Activated naive CD8-positive, alpha-beta T cell treated with anti-CD3 and anti-CD28 coated beads, Interleukin-2, amount 10 ng/mL, durations not matched to agents 7 days and 5 days (primary cell): ENCODE measurements around the gene POLR3E. TPM values are rescaled to one million over a fixed set of nuclear protein-coding genes. Genes with fewer than 3 reads are reported as not detected.

Experiments
- ATAC-seq: fragments of 150-1000 bp; cut with Tn5 transposase; one replicate; pipeline ENCODE4 v1.10.0; 2021; ENCODE audit warnings: low read depth, moderate library complexity
- POLR2A ChIA-PET: fragments of 350-600 bp; sonication (Branson Sonifier 250); formaldehyde crosslinking; loops from one replicate; lab custom pipeline; 2021; ENCODE audit warnings: antibody characterized with exemption; lab: Charles Lee
- DNase-seq: peaks from one replicate; pipeline ENCODE4 v3.0.0; 2021
- H3K27ac Mint-ChIP-seq: one replicate; pipeline ENCODE4 v1.8.0; 2022; ENCODE audit warnings: mild to moderate bottlenecking, mixed read lengths
- H3K27me3 Mint-ChIP-seq: one replicate; pipeline ENCODE4 v1.8.0; 2022; ENCODE audit warnings: mild to moderate bottlenecking, moderate library complexity, mixed read lengths
- H3K36me3 Mint-ChIP-seq: one replicate; pipeline ENCODE4 v1.8.0; 2021; ENCODE audit warnings: mild to moderate bottlenecking, mixed read lengths
- H3K4me1 Mint-ChIP-seq: one replicate; pipeline ENCODE4 v1.8.0; 2021; ENCODE audit warnings: mixed read lengths
- H3K4me3 Mint-ChIP-seq: one replicate; pipeline ENCODE4 v1.8.0; 2022; ENCODE audit warnings: mild to moderate bottlenecking, moderate library complexity, mixed read lengths
- H3K9me3 Mint-ChIP-seq: one replicate; pipeline ENCODE4 v1.8.0; 2021; ENCODE audit warnings: mixed read lengths
- total RNA-seq, 2 experiments: library from RNA; stranded (reverse); gene quantifications; one replicate each; pipeline ENCODE4 v1.2.3, GENCODE V29; 2021

POLR3E gene
- total RNA-seq, 2 experiments from 2014 or later, result 53.2 to 56.9 TPM

DNA sequence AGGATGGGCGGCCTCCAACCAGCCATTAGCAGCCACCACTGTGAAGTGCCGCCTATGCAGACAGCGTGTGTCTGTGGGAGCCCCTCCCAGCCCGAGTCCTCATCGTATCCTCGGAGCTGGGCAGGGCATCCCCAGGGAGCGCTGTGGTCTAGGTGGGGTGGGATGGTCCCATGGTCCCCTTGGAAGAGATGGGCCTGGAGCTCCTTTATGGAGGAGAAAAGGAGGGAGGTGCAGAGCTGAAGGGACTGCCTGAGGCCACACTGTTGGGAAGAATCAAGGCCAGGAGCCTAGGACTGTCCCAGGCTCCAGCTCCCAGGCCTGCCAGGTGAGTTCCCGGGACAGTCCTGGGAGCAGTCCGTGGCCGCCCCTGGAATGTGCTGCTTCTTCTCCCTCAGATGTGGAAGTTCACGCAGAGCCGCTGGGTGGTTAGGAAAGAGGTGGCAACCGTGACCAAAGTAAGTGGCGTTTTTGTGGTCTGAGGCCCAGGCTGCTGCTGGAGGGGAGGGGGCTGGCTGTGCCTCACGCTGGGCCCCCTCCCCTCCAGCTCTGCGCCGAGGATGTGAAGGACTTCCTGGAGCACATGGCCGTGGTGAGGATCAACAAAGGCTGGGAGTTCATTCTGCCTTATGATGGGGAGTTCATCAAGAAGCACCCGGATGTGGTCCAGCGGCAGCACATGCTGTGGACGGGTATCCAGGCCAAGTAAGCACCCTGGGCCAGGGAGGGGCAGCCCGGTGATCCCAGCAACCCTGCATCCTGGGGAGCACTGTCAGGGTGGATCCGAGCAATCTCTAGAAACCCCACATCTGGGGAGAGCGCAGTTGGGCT lies 27.0 kb downstream of the POLR3E start:
- POLR2A ChIA-PET, result no interaction called here
- H3K27me3 Mint-ChIP-seq, result no peaks in the 10 kb centered on the region
- H3K4me1 Mint-ChIP-seq, result peaks cover 2% of the 10 kb centered on the region
- H3K9me3 Mint-ChIP-seq, result no peaks in the 10 kb centered on the region
- H3K4me3 Mint-ChIP-seq, result no peak overlapping the region
- H3K27ac Mint-ChIP-seq, result peak overlapping the region; percentile 60
- no peak for ATAC-seq
- DNase-seq, result no peak
- peaks cover 9% of the 10 kb centered on the region for H3K36me3 Mint-ChIP-seq

GRCh38 chr16:22324787-22325597 lies 27.8 kb downstream of the POLR3E start:
- no peaks in the 10 kb centered on the region for H3K9me3 Mint-ChIP-seq
- POLR2A ChIA-PET, result no interaction called here
- no peaks in the 10 kb centered on the region for H3K27me3 Mint-ChIP-seq
- no peak overlapping the region for H3K4me3 Mint-ChIP-seq
- ATAC-seq (no peak), DNase-seq (no peak)
- peak overlapping the region; percentile 60 for H3K27ac Mint-ChIP-seq
- peaks cover 2% of the 10 kb centered on the region for H3K4me1 Mint-ChIP-seq
- peaks cover 10% of the 10 kb centered on the region for H3K36me3 Mint-ChIP-seq

DNA sequence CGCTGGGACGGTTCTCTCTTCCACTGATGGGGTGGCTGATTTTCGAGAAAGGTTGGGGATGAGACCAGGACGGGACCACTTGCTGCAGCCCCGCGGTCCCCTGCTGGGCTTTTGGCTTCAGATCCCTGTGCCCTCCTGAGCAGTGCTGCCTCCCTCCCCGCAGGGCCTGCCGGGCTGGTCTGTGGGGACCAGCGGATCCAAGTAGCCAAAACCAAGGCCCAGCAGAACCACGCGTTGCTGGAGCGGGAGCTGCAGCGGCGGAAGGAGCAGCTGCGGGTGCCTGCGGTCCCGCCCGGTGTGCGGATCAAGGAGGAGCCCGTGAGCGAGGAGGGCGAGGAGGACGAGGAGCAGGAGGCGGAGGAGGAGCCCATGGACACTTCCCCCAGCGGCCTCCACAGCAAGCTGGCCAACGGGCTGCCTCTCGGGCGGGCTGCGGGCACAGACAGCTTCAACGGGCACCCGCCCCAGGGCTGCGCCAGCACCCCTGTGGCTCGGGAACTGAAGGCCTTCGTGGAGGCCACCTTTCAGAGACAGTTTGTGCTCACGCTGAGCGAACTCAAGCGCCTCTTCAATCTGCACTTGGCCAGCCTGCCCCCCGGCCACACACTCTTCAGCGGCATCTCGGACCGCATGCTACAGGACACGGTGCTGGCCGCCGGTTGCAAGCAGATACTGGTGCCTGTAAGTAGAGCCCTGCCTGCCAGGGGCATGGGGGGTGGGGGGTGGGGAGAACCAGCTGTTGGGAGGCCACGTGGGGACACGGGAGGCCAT lies 28.6 kb downstream of the POLR3E start:
- H3K4me1 Mint-ChIP-seq, result peaks cover 2% of the 10 kb centered on the region
- peaks cover 10% of the 10 kb centered on the region for H3K36me3 Mint-ChIP-seq
- H3K27ac Mint-ChIP-seq, result no peak overlapping the region
- POLR2A ChIA-PET, result no interaction called here
- ATAC-seq (no peak), DNase-seq (no peak)
- no peaks in the 10 kb centered on the region for H3K9me3 Mint-ChIP-seq
- no peak overlapping the region for H3K4me3 Mint-ChIP-seq
- H3K27me3 Mint-ChIP-seq, result no peaks in the 10 kb centered on the region

DNA sequence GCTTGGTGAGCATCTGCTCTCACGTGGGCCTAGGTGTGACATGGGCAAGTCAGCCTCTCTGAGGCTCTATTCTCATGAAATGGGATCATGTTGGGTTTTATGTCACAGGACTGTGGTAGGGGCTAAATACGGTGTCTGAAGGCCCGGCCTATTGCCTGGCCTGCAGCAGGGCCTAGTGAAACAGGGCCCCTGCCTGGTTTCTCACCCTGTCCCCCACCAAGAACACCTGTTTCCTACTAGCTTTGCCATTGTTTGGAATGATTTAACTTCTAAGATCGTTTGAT lies 29.1 kb downstream of the POLR3E start:
- Mint-ChIP-seq H3K36me3 (peaks cover 8% of the 10 kb centered on the region), H3K4me3 (no peak overlapping the region), H3K9me3 (no peaks in the 10 kb centered on the region), H3K4me1 (peaks cover 1% of the 10 kb centered on the region), H3K27me3 (no peaks in the 10 kb centered on the region), H3K27ac (no peak overlapping the region)
- ATAC-seq, result no peak
- POLR2A ChIA-PET, result no interaction called here
- no peak for DNase-seq

GRCh38 chr16:22326771-22327445 lies 29.7 kb downstream of the POLR3E start:
- Mint-ChIP-seq H3K4me1 (no peaks in the 10 kb centered on the region), H3K36me3 (peaks cover 12% of the 10 kb centered on the region), H3K4me3 (no peak overlapping the region), H3K27me3 (no peaks in the 10 kb centered on the region), H3K27ac (no peak overlapping the region), H3K9me3 (no peaks in the 10 kb centered on the region)
- no peak for DNase-seq
- POLR2A ChIA-PET, result no interaction called here
- ATAC-seq, result no peak

DNA sequence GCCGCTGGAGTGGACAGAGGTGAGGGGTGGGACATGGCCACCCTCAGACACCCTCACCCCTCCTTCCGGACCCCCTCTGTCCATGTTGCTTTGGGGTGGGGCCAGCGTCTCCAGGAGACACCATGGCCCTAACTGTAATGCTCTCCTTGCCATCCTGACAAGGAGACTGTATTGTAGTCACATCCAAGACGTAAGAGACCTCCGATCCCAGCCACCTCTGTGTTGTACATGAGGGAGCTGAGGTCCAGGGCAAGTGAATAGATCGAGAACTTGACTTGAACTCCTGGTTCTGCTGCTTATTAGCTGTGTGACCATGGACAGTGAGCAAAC lies 30.2 kb downstream of the POLR3E start:
- no peak for DNase-seq
- no peaks in the 10 kb centered on the region for H3K9me3 Mint-ChIP-seq
- H3K4me1 Mint-ChIP-seq, result no peaks in the 10 kb centered on the region
- no peak overlapping the region for H3K27ac Mint-ChIP-seq
- no peaks in the 10 kb centered on the region for H3K27me3 Mint-ChIP-seq
- POLR2A ChIA-PET, result no interaction called here
- peaks cover 14% of the 10 kb centered on the region for H3K36me3 Mint-ChIP-seq
- no peak overlapping the region for H3K4me3 Mint-ChIP-seq
- no peak for ATAC-seq

GRCh38 chr16:22328081-22328725 lies 31.0 kb downstream of the POLR3E start:
- H3K9me3 Mint-ChIP-seq, result no peaks in the 10 kb centered on the region
- no peaks in the 10 kb centered on the region for H3K4me1 Mint-ChIP-seq
- POLR2A ChIA-PET, result interaction anchor here (1.7 kb wide), 1 partner anchor 45 kb away, joined by 4 read pairs; no protein-coding TSS in a partner anchor
- no peak for DNase-seq
- H3K27me3 Mint-ChIP-seq, result no peaks in the 10 kb centered on the region
- H3K36me3 Mint-ChIP-seq, result peaks cover 16% of the 10 kb centered on the region
- no peak overlapping the region for H3K27ac Mint-ChIP-seq
- ATAC-seq, result no peak
- H3K4me3 Mint-ChIP-seq, result no peak overlapping the region

GRCh38 chr16:22329199-22329695 lies 32.0 kb downstream of the POLR3E start:
- peaks cover 24% of the 10 kb centered on the region for H3K36me3 Mint-ChIP-seq
- POLR2A ChIA-PET, result interaction anchor here (1.7 kb wide), 1 partner anchor 44 kb away, joined by 4 read pairs; no protein-coding TSS in a partner anchor
- H3K4me1 Mint-ChIP-seq, result no peaks in the 10 kb centered on the region
- DNase-seq, result no peak
- no peak overlapping the region for H3K27ac Mint-ChIP-seq
- no peak for ATAC-seq
- H3K9me3 Mint-ChIP-seq, result no peaks in the 10 kb centered on the region
- H3K4me3 Mint-ChIP-seq, result no peak overlapping the region
- no peaks in the 10 kb centered on the region for H3K27me3 Mint-ChIP-seq

- ATAC-seq (no peak), DNase-seq (no peak)
- Mint-ChIP-seq H3K27me3 (no peaks in the 10 kb centered on the region), H3K36me3 (peaks cover 33% of the 10 kb centered on the region), H3K4me3 (no peak overlapping the region), H3K4me1 (no peaks in the 10 kb centered on the region), H3K9me3 (peaks cover 4% of the 10 kb centered on the region), H3K27ac (peak overlapping the region; percentile 20)
- POLR2A ChIA-PET, result interaction anchor here (0.6 kb wide), 1 partner anchor 43 kb away, joined by 3 read pairs; no protein-coding TSS in a partner anchor
Measured at GRCh38 chr16:22330326-22330725, 33.1 kb downstream of the POLR3E start.

GRCh38 chr16:22333457-22333994 lies 36.3 kb downstream of the POLR3E start:
- peaks cover 58% of the 10 kb centered on the region for H3K36me3 Mint-ChIP-seq
- no peak overlapping the region for H3K4me3 Mint-ChIP-seq
- H3K27me3 Mint-ChIP-seq, result no peaks in the 10 kb centered on the region
- H3K9me3 Mint-ChIP-seq, result peaks cover 22% of the 10 kb centered on the region
- POLR2A ChIA-PET, result no interaction called here
- DNase-seq, result no peak
- no peak overlapping the region for H3K27ac Mint-ChIP-seq
- no peak for ATAC-seq
- peaks cover 5% of the 10 kb centered on the region for H3K4me1 Mint-ChIP-seq

GRCh38 chr16:22335668-22336246 lies 38.5 kb downstream of the POLR3E start:
- Mint-ChIP-seq H3K27ac (no peak overlapping the region), H3K4me3 (no peak overlapping the region), H3K27me3 (no peaks in the 10 kb centered on the region), H3K9me3 (peaks cover 28% of the 10 kb centered on the region), H3K4me1 (peaks cover 5% of the 10 kb centered on the region), H3K36me3 (peaks cover 74% of the 10 kb centered on the region)
- POLR2A ChIA-PET, result no interaction called here
- ATAC-seq, result no peak
- DNase-seq, result no peak

GRCh38 chr16:22336581-22336980 lies 39.4 kb downstream of the POLR3E start:
- Mint-ChIP-seq H3K4me3 (no peak overlapping the region), H3K4me1 (peaks cover 5% of the 10 kb centered on the region), H3K9me3 (peaks cover 30% of the 10 kb centered on the region), H3K27ac (no peak overlapping the region), H3K36me3 (peaks cover 78% of the 10 kb centered on the region), H3K27me3 (no peaks in the 10 kb centered on the region)
- ATAC-seq (no peak), DNase-seq (no peak)
- POLR2A ChIA-PET, result no interaction called here
